ENCODE results near the gene NPR3. TPM values are rescaled to one million over a fixed set of nuclear protein-coding genes. Genes with fewer than 3 reads are reported as not detected.

NPR3 gene
- total and polyA plus RNA-seq, 2 donors (not counting 3 experiments of a cell fraction or from before 2014, with no cell fraction given) = 0.01 to 0.53 TPM

- no peak overlapping the region for H3K4me2 ChIP-seq (ENCODE audit: insufficient read depth, low read length)
These were observed 43.2 kb downstream of the NPR3 start for GRCh38 chr5:32754284-32754683.

More at GRCh38 chr5:32754284-32754683, 43.2 kb downstream of the NPR3 start:
- Histone ChIP-seq H3K9me3 (replicated peaks; ENCODE audit: control insufficient read depth, insufficient read depth, low read length) (no peaks in the 10 kb centered on the region), H3K4me3 (replicated peaks in 1 of 3; ENCODE audit: insufficient read depth in 1 of 3, low read depth in 1 of 3, low read length in 3 of 3) (no peak overlapping the region), H3K27me3 (ENCODE audit: control insufficient read depth in 2 of 2, insufficient read depth in 2 of 2, low read length in 2 of 2) (no peaks in the 10 kb centered on the region), H3K36me3 (ENCODE audit: control insufficient read depth in 2 of 2, extremely low read depth in 1 of 2, insufficient read depth in 2 of 2, low read length in 2 of 2) (no peaks in the 10 kb centered on the region), H3K9me1 (replicated peaks; ENCODE audit: control insufficient read depth, extremely low read depth, insufficient read depth, low read length) (no peaks in the 10 kb centered on the region), H4K20me1 (replicated peaks; ENCODE audit: control insufficient read depth, extremely low read depth, insufficient read depth, low read length) (no peaks in the 10 kb centered on the region), H3K4me1 (ENCODE audit: control insufficient read depth, extremely low read depth, insufficient read depth, low read length) (no peaks in the 10 kb centered on the region), H3K27ac (ENCODE audit: insufficient read depth, low read depth, low read length) (no peak overlapping the region), H3K9ac (replicated peaks; ENCODE audit: extremely low read depth, insufficient read depth, low read length) (no peak overlapping the region), H3K79me2 (ENCODE audit: control insufficient read depth, insufficient read depth, low read length) (no peaks in the 10 kb centered on the region), H2AFZ (ENCODE audit: low read depth, low read length) (no peak overlapping the region)
- dilution Hi-C loops (cut with MboI; ENCODE audit: extremely low pct_ligation_motif_present, low sequenced_read_pairs) (no loop called here), intact Hi-C loops (cut with micrococcal nuclease) (loop anchor here (1.0 kb wide), 1 partner anchor 27 kb away; no protein-coding TSS in a partner anchor)
- CTCF ChIA-PET = no interaction called here
- BruUV-seq (replicated peaks) = no TSS peak
- POLR2A ChIA-PET = no interaction called here
- TF ChIP-seq MYC (IDR thresholded peaks at IDR 0.05; ENCODE audit: low read depth, low read length) (no peak), EZH2 (IDR thresholded peaks at IDR 0.05; ENCODE audit: borderline replicate concordance, low read depth, low read length, severe bottlenecking) (no peak), FOS (IDR thresholded peaks at IDR 0.05; ENCODE audit: borderline replicate concordance, insufficient read depth, low read length) (no peak), GATA2 (IDR thresholded peaks at IDR 0.05; ENCODE audit: insufficient read depth, insufficient read length, low read depth, low read length) (no peak), CTCF (IDR thresholded peaks at IDR 0.05; ENCODE audit: extremely low read depth in 1 of 2, insufficient read depth in 1 of 2, low read depth in 1 of 2, low read length in 2 of 2) (no peak), POLR2AphosphoS5 (IDR thresholded peaks at IDR 0.05; ENCODE audit: insufficient read depth, low read depth, low read length) (no peak), POLR2A (IDR thresholded peaks at IDR 0.05; ENCODE audit: low read depth, low read length) (no peak), JUN (IDR thresholded peaks at IDR 0.05; ENCODE audit: borderline replicate concordance, insufficient read depth, insufficient read length, low read depth) (no peak), MAX (IDR thresholded peaks at IDR 0.05; ENCODE audit: insufficient read depth, insufficient read length) (no peak)
- no peak for DNase-seq (ENCODE audit: low read depth, low spot score)
- no peak for FAIRE-seq

Data from endothelial cell of umbilical vein (primary cell).